Ecto neural progenitor cell (in vitro differentiated cells): ENCODE data around the gene EDIL3.

ENCODE experiments used
- DNase-seq: peaks from one replicate; pipeline ENCODE4 v3.0.0-alpha.2; 2018; ENCODE audit warnings: low spot score

The EDIL3 gene, protein sequence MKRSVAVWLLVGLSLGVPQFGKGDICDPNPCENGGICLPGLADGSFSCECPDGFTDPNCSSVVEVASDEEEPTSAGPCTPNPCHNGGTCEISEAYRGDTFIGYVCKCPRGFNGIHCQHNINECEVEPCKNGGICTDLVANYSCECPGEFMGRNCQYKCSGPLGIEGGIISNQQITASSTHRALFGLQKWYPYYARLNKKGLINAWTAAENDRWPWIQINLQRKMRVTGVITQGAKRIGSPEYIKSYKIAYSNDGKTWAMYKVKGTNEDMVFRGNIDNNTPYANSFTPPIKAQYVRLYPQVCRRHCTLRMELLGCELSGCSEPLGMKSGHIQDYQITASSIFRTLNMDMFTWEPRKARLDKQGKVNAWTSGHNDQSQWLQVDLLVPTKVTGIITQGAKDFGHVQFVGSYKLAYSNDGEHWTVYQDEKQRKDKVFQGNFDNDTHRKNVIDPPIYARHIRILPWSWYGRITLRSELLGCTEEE

DNA sequence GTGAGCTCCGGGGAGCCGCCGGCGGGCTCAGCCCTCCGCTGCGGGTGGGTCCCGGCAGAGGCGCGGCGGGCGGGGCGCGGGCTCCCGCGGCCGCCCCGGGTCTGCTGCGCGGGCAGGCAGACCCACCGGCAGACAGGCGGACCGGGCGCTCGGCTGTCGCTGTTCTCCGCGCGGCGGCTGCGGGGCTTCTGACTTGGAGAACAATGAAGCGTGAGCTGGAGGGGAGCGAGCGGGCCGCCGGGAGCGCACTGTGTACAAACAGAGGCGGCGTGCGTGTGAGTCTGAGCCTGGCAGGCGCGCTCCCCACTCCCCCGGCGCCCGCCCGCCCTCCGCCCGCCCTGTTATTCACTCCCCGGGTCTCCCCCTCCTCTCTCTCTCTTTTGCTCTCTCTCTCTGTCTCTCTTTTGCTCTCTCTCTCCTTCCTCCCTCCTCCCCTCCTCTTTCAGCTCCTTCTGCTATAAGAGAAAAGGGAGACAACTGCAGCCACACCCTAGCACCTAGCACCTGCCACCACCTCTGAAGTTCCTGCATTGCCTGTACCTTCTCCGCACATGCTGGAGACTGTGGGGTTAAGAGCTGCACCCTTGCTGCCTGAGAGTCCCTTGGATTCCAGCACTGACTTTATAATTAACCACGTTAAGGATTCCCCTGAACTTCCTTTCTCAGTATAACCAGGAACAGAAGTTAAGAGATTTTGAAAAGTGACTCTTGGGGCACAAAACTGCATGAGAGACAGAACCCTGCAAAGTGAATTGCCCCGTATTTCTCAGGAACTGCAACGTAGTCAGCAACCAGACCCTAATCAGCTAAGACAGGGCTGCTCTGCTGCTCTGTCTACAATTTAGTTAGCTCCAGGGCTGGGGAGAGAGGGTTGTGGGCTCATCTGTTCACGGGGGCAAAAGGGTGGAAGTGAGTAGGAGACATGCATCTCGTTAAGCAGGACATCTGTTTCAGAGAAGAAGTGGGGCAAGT, at the start of gene EDIL3:
EDIL3 (minus strand) TSS at position 277 of the 972 bp plus-strand sequence. CDS start 506 bp downstream, outside the sequence.
- DNase-seq, result peak; percentile 87

DNA sequence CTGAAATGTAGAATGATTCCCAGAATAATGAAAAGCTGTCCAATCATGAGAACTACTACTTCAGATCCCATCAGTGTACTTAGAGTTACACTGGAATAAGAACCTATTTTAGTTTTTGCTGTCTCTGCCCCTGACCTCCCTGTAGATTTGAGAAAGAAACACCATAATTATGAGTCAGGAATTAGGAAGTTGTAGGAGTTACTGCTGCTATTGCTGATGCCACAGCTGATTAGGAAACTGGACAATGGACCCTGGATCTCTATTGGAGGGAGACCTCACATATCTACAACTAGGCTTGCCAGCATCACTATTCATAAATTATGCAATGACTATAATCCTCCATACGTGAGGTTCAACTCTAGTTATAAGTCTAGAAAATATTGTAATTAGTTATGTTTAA, 48.8 kb upstream of the EDIL3 start:
- DNase-seq, result no peak

DNA sequence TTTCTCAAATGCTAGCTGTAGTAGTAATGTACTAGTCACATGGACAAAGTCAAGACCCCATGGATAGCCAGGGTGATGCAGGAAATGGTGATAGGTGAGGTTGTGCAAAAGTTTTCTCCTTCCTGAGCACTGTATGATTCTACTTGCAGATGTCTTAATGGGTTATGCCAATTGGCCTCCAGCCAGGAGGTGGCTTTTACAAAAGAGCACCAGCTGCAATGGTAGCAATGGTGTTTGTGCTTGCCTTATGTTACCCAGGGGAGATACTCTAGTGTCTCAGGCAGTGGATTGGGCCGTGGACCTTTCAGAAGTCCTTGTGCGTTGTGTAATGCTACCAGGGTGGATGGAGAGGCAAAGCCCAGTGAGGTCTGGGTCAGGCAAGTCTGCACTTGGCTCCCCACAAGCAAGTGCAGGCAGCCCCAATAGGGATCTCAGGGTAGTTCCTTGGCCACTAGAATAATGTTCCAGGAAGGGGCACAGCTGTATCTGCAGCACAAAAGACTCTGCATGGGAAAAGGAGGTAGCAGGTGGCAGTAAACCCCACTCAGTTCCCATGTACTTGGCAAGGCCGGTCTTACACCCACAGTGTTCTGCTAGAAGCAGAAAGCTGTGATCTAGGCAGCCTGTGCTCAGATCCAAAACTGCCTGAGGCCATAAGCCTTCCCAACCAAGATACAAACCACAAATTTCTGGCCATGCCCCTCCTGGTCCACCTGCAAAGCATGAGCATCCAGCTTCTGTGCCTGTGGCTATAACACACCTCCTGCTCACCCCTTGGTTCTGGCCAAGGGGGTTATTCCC, 46.4 kb upstream of the EDIL3 start:
- no peak for DNase-seq

DNA sequence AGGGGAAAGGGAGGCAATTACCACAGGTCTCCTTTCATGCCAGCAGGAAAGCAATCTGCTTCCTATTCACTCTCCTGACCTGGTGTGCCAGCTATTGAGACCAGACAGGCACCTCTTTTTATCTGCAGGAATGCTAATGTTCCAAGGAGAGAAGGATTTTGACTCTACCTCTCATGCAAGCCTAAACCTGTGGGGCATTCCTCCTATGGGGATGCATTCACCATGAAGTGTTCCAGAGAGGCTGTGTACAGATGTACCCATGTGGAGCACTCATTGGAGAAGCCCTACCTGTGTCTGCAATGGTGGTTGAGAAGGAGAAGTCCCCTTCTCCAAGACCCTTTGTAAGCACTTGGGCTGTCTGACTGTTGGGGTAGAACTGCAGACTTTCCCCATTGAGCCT, 45.4 kb upstream of the EDIL3 start:
- DNase-seq, result no peak

DNA sequence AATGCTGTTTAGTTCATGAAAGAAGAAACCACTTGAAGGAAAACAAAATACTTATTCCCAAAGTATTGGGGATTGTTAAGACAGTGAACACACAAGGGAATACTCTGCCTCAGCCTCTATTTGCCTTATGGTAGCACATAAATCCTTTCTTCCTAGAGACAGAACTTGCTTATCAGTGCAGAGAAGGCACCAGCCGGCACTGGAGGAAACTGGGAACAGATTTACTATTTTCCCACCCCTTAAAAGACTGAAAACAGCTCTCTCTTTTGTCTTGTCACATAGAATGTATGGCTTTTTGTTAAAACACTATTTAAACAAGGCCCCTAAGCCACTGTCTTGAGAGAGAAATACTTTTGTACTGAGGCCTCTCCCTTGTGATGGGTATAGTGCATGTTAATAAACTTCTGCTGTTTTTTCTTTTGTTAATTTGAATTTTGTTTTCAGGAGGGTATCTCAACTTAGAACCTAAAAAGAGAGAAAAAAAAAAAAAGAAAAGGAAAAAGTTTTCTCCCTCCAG, 40.7 kb upstream of the EDIL3 start:
- DNase-seq, result no peak

DNA sequence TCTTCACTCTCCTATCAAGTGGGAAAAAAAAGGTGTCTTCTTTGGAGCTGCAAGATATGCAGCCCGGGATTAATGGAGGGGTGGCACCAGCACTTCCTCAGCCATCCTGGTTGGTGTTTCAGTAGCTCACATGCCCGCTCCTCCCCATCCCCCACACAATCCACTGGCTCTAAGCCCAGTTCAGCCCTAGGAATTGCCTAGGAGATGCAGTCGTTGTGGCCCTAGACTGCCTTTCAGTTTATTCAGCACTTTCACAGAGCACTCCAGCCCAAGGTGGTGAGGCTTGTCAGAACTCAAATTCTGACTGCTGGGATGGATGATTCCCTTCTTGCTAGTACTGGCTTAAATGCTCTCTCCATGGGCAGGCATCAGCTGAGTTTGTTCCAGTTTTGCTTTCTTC, 35.1 kb upstream of the EDIL3 start:
- DNase-seq, result no peak

DNA sequence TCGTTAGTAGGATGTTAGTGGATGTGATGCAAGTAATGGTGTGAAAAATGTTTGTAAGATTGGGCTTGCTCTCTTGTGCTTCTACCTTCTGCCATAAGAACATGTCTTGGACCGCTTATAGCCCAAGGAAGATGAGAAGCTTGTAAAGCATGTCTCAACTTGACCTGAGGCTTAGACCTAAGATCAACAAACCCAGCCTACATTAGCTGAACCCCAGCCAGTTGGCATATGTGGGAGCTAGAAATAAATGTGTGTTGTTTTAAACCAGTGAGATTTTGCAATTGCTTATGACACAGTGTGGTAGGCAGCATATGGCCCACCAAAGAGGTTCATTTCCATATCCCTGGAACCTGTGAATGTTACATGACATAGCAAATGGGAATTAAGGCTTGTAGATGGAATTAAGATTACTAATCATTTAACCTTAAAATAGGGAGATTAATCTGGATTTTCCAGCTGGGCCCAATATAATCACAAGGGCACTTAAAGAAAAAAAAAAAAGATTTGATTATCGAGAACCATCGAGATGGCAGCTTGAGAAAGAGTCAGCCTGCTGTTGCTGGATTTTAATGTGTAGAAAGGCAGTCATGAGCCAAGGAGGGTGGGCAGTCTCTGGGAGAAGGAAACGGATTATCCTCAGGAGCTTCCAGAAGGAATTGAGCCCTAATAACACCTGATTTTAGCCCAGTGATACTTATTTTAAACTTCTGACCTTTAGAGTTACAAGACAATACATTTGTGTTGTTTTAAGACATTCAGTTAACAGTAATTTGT, 27.3 kb upstream of the EDIL3 start:
- no peak for DNase-seq

DNA sequence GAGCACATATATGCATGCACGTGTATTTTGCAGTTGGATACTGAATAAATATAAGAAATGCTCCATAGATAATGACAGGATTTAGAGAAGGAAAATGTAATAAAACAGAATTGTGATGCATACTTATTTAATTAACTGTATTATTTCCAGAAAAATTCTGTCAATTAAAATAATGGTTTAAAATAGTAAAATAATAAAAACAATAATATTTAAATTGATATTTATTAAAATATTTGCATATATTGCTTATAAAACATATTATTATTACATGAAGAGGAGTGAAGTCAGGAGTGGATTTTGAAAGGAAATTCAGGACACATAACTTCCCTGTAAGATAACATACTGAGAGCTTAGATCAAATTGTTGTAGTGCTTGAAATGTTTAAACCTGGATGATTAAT, 21.4 kb upstream of the EDIL3 start:
- no peak for DNase-seq

DNA sequence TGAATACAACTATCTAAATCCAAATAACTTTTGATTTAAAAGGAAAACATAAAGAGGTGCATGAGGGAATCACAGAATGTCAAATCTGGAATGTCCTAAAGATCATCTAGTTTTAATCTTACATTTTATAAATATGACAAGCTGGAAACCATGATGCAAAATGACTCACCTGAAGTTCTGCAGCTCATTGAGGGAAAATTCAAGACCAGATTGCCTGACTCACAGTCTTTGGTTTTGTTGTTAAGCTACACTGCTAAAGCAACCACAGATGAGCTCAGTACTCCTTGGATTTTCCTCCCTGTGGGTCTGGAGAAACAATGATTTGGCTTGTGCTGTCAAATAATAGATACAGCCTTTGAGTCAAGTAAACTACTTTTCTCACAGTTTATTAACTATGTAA, 19.1 kb upstream of the EDIL3 start:
- no peak for DNase-seq

DNA sequence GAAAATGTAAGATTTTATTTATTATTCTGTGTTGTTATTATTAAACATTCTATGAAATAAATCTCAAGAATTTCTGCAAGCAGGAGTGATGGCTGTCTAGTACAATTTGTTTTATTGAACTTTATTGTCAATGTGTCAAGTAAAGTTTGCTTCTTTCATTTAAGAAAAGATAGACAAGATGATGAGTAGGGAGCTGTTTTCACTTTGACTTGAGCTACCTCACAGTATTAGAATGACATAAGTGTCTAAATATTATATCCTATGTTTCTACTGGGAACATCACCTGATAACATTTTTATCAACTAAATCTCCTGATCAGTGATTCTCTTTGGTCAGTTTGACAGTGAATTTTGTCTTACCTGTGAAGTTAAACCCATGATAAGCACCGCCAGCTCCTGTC, 12.7 kb upstream of the EDIL3 start:
- no peak for DNase-seq

DNA sequence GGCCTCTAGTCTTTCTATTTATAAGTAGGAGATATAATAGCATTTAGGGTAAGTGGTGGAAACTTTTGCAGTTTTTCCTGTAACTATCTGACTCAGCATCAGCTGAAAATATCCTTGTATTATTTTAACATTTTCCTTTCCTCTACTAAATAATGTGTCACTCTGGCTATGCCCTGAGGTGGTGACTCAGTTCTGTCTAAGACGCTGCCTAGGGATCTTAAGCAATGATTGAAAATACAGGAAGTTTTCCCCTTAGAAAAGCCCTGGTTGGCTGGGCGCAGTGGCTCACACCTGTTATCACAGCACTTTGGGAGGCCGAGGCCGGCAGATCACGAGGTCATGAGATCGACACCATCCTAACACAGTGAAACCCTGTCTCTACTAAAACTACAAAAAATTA, 9.3 kb upstream of the EDIL3 start:
- DNase-seq, result no peak

DNA sequence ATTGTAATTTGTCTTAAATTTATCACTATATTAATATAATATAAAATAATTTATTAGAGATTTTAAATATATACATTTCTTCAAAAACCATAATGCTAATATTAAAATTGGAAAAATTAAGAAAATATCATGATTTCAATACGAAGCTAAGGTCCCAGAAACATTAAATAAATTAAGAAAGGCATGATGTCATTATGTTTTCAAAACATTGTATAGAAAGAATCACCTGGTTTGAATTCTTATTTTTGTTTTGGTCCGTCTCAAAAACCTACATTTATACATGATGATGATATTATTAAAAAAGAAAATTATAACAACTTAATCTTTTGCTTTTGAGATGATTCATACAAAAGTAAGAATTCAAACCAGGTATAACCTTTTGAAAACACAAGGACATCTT, 8.2 kb upstream of the EDIL3 start:
- DNase-seq, result no peak

DNA sequence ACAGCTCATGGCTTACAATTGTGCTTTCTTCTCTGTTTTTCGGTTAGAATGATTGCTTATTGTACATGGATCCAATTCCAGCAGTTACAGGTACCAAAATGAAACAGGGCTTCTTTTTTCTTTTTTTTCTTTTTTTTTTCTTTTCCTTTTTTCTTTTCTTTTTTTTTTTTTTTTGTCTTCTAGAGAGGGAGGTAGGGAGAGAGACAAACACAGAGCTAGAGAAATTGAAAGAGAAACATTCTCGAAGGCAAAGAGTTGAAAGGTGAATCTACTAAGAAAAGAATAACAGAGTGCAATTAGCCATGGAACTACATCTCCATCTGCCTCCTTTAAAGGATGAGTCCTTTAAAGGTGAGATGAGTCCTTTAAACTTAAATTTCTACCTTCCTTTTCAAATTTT, 1.0 kb upstream of the EDIL3 start:
- no peak for DNase-seq

DNA sequence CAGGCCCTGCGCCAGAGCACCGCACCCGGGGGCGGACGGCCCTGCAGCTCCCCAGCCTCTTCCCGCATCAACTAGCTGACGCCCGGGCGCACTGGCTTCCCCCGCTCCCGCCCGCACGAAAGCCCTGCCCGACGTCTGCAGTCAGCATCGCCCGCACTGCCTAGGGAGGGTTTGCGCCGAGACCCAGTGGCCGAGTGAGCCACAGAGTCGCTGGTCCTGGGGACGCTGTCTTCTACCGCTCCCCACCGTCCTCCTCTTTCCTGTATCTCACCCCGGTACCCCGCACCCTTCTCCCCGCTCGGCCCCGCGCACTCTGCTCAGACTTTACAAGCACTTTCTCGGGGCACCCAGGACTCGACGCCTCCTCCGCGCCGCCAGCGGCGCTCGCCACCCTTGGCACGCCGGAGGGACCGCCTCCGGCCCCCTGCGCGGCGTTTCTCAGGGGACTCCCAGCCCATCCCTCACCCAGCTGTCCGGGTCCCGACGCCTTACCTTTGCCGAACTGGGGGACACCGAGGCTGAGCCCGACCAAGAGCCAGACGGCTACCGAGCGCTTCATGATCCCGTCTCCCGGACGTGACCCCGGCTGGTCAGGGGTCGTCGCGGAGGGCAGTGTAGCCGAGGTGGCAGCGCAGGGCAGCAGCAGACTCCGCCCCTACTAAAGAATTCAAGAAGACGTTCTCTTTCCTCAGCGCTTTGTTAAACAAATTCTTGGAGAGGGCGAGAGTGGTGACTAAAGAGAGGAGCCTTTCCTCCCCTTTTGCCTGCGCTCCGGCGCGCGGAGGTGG, 670 bp downstream of the EDIL3 start:
- peak; percentile 75 for DNase-seq

DNA sequence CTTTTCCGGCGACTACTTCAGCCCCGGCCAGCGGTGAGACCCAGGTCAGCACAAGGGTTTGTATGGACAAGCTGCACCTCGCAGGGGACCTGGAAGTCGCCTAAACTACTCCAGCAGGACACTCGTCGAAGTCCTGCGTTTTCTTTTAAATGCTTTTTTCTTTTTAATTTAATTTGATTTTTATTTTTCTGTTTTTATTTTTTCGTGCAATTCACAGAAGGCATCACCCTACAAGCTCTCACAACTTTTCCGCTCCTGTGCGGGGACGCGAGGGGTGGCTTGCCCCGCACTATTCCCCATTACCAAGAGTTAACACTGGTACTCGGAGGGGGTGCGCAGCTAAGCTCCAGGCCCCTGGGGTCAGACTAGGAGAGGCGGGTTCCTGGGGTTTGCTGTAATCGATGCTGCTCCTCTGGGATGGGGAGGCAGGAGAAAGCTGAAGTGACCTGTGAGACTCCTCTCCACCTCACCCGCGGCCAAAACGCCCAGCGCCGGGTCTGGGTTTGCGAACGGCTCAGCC, 1.3 kb downstream of the EDIL3 start:
- DNase-seq, result no peak

DNA sequence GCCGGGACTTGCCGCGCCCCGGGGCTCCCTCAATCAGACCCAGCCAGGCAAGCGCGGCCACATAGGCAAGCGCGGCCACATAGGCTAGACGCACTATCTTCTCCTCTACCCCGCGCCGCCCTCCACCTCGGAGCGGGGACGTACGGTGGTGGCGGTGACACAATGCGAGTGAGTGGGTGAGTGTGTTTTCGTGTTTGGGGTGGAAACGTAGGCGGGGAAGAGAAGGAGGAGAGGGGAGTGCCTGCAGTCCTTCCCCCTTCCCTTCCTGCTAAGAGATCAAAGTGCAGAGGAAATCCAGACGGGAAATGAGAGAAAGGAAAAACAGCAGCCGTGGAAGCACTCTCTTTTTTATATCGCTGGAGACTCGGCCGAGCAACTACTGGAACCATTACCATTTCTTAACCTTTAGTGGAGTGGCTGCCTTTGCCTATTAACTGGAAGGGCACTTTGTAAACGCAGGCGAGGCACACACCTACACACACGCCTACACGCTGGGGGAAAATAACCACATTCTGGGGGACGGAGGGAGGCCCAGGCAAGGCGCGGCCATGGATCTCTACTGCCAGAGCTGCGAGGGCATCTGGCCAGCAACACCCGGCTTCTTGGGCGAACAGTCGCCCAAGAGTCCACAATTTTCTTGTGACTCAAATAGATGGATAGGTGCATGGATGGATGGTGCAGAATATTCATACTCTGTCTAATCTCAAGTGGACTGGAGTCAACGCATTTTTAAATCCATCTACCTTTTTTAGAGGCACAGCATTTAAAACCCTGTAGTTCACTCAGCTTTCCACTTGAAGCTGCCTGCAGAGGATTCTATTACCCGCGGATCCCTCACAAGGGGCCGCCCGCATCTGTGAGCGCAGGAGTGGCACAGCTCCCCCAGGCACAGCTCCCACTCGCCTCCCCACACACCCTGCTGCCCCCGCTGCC, 2.1 kb downstream of the EDIL3 start:
- peak; percentile 75 for DNase-seq

DNA sequence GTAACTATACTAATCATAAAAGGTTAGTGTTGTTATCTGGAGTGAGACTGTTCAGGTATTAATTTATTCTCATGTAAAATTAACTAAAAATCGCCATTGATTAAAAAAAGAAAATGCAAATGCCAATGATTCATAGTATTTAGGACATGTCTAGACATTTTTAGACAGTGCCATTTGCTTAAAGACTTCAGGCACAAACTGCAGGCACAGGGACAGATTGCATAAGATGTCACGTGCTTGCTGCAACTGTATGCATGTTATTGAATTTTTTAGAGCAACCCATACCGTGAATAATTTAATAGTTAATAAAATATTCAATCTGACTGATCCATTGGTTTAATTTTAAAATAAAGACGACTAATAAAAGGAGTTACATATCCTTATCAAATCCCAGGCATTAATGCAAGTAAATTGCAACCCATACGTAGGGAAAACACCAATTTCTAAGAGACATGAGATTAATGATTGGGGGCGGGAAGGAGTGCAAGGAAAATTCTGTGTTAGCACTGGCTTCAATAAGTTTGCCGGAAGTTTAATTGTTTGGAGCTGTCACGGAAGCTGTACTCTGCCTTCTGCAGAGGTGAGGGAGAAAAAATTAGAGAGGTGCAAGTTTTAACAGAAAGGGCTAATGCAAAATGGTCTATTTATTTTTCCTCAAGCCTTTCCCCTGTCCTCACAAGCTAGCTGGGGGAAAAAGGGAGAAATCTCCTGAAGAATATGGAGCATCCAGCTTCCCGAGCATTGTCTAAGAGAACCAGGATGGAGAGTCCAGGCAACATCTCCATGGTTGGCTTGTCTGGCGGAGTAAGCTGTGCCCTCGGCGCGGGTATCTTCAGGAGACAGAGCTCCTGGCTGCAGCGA, 2.9 kb downstream of the EDIL3 start:
- DNase-seq, result no peak

DNA sequence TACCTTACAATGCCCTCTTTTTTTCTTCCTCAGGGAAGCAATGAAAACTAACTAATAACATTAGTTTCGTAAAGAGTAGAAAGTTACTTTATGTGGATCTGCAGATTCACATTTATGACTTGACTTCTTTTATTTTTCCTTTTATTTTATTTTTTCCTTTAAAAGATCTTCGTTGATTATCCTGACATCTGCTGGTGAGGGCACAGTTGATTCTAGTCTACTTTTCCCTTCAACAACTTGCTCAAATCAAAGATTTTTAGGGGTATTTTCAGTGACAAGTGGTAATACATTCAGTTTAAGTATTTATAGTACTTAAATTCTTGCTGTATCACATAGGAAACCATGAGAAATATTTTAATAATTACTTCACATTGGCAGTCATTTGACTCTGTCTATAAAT, 4.9 kb downstream of the EDIL3 start:
- no peak for DNase-seq
